GM12892 (cell line): ENCODE measurements around the gene COA1.

ENCODE experiments used
- POLR2A ChIP-seq: IDR thresholded peaks from 2 replicates; pipeline ENCODE4 v1.6.1; 2011; ENCODE audit warnings: low read depth, low read length, control low read depth
- POLR2AphosphoS5 ChIP-seq: IDR thresholded peaks from 2 replicates; pipeline ENCODE4 v1.6.1; 2011; ENCODE audit warnings: low read depth, low read length, control low read depth
- TAF1 ChIP-seq: IDR thresholded peaks from 2 replicates; pipeline ENCODE4 v1.6.1; 2011; ENCODE audit warnings: low read depth, mild to moderate bottlenecking, control low read depth, low read length, borderline replicate concordance

- TF ChIP-seq POLR2AphosphoS5 (no peak), POLR2A (no peak), TAF1 (no peak)
Measured at GRCh38 chr7:43697690-43698089, 31.6 kb downstream of the COA1 start.
